Uterus (tissue), 4 donors: Measurements from ENCODE around the gene SF3A2. TPM values are rescaled to one million over a fixed set of nuclear protein-coding genes. Genes with fewer than 3 reads are reported as not detected.

ENCODE experiments used
- DNase-seq, 2 donors: peaks; one replicate each; pipeline ENCODE4 v3.0.0-alpha.2; 2019 to 2020
- H3K27ac ChIP-seq, 2 donors: fragments of 200-600 bp; sonication (generic); 1 replicate in 1 of 2; 2 replicates in 1 of 2; pipeline ENCODE4 v1.5.1; 2016 to 2018
- H3K27me3 ChIP-seq, 2 donors: fragments of 200-600 bp; sonication (generic); one replicate each; pipeline ENCODE4 v1.5.1; 2018 to 2019; ENCODE audit warnings: control low read depth in 1 of 2
- H3K36me3 ChIP-seq, 2 donors: fragments of 200-600 bp; sonication (generic); one replicate each; pipeline ENCODE4 v1.5.1; 2019; ENCODE audit warnings: control low read depth in 1 of 2
- H3K4me1 ChIP-seq, 2 donors: fragments of 200-600 bp; sonication (generic); one replicate each; pipeline ENCODE4 v1.5.1; 2018 to 2019; ENCODE audit warnings: control low read depth in 1 of 2
- H3K4me3 ChIP-seq, 2 donors: fragments of 200-600 bp; sonication (generic); 1 replicate in 1 of 2; 2 replicates in 1 of 2; pipeline ENCODE4 v1.5.1; 2018 to 2019; ENCODE audit warnings: mild to moderate bottlenecking in 1 of 2
- H3K9me3 ChIP-seq, 2 donors: fragments of 200-600 bp; sonication (generic); one replicate each; pipeline ENCODE4 v1.5.1; 2019; ENCODE audit warnings: control low read depth in 1 of 2
- CTCF ChIP-seq, 4 experiments: fragments of 200-600 bp in 2 of 4; fragments of 450-650 bp in 2 of 4; sonication (generic) in 2 of 4; IDR thresholded peaks; one replicate each; pipeline ENCODE4 v1.5.1; 2016 to 2019; ENCODE audit warnings: antibody characterized with exemption in 4 of 4, mild to moderate bottlenecking in 2 of 4, moderate library complexity in 1 of 4
- POLR2A ChIP-seq, 2 donors: fragments of 450-650 bp; IDR thresholded peaks; one replicate each; pipeline ENCODE4 v1.6.1; 2016; ENCODE audit warnings: antibody characterized with exemption in 2 of 2, mild to moderate bottlenecking in 1 of 2, moderate library complexity in 1 of 2
- intact Hi-C: fragments of 100-400 bp; cut with DNase I; formaldehyde crosslinking; loops from one replicate; pipeline ENCODE4 v1.15.1; 2023; ENCODE audit warnings: low total_unique reads
- total RNA-seq, 4 donors: library from RNA; depleted of rRNA in 3 of 4; stranded (reverse); fragments of >200 nt in 3 of 4; gene quantifications; one replicate each; pipeline versions ENCODE4 v1.1.0 to v1.2.4, GENCODE V29; 2014 to 2023
- donor health status: DM: yes; HTN: yes; CAD: no.

Gene SF3A2, protein sequence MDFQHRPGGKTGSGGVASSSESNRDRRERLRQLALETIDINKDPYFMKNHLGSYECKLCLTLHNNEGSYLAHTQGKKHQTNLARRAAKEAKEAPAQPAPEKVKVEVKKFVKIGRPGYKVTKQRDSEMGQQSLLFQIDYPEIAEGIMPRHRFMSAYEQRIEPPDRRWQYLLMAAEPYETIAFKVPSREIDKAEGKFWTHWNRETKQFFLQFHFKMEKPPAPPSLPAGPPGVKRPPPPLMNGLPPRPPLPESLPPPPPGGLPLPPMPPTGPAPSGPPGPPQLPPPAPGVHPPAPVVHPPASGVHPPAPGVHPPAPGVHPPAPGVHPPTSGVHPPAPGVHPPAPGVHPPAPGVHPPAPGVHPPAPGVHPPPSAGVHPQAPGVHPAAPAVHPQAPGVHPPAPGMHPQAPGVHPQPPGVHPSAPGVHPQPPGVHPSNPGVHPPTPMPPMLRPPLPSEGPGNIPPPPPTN
- 100 to 1,000 TPM in 1 of 4 donors, 10 to 100 TPM in 3; 33.2 to 107 (median 50.6) TPM for total RNA-seq

- peak; percentile 47 to 76 for TF ChIP-seq POLR2A (IDR thresholded peaks at IDR 0.05)
- TF ChIP-seq CTCF (IDR thresholded peaks at IDR 0.05), result peak; percentile 99 to 100 (median 99)
- Histone ChIP-seq H3K9me3 (no peaks in the 10 kb centered on the region), H3K36me3 (no peaks in the 10 kb centered on the region), H3K4me3 (peak within 1 kb of the TSS; percentile 92 to 93), H3K27me3 (no peaks in the 10 kb centered on the region), H3K27ac (peak within 1 kb of the TSS; percentile 99), H3K4me1 (peaks cover 13 to 45% of the 10 kb centered on the region in 2 donors)
- DNase-seq, result peak; percentile 97 to 99
- intact Hi-C loops, result loop anchor here (5.0 kb wide), 1 partner anchor 36 kb away; no protein-coding TSS in a partner anchor
These were observed at the start of gene SF3A2, which contains the start of gene PLEKHJ1 for GRCh38 chr19:2236314-2237050. Gene SF3A2, plus strand, starts transcription at chr19:2236824. Its CDS starts 6,595 bp downstream, at chr19:2243419. Gene PLEKHJ1, minus strand, starts transcription at chr19:2236329. Its CDS starts 81 bp downstream, at chr19:2236248.

GRCh38 chr19:2187159-2187558 is 49.5 kb upstream of the SF3A2 start:
- no peaks in the 10 kb centered on the region for H3K36me3 ChIP-seq
- TF ChIP-seq POLR2A (IDR thresholded peaks at IDR 0.05) (no peak), CTCF (IDR thresholded peaks at IDR 0.05) (no peak)
- H3K27me3 ChIP-seq, result no peaks in the 10 kb centered on the region
- no peaks in the 10 kb centered on the region for H3K9me3 ChIP-seq
- intact Hi-C loops, result no loop called here
- peaks cover 13 to 17% of the 10 kb centered on the region in 2 donors for H3K4me1 ChIP-seq
- no peak overlapping the region for H3K4me3 ChIP-seq
- H3K27ac ChIP-seq, result peak overlapping the region; percentile 77 to 89
- DNase-seq, result no peak

DNA sequence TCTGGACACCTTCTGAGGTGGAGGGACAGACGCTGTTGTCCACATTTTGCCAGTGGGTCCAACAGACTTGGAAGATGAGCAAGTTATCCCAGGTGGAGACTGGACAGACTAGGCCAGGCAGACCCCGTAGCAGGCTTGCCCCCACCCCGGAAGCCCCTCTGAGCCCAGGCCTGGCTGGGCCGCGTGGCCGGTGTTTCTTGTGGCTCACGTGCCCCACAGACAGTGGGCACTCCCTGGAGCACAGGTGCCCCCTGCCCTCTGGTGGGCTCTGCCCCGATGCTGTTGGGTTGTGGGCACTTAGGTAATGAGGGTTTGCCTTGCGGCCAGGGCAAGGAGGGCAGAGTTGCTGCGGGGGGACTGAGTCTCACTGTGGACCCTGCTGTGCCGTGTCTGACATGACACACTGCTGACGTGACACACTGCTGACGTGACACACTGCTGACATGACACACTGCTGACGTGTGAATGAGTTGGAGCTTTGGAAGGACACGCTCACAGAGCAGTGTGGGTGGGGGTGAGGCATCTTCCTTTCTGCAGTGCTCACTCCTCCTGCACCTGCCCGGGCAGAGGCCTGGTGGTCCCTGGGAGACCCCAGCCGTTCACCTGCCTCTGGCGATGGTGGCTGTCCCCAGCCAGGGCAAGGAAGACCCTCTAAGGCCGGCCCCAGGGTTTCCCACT is 47.8 kb upstream of the SF3A2 start:
- intact Hi-C loops, result no loop called here
- Histone ChIP-seq H3K27ac (no peak overlapping the region), H3K36me3 (no peaks in the 10 kb centered on the region), H3K4me1 (peaks cover 13 to 17% of the 10 kb centered on the region in 2 donors), H3K4me3 (no peak overlapping the region), H3K9me3 (no peaks in the 10 kb centered on the region), H3K27me3 (no peaks in the 10 kb centered on the region)
- TF ChIP-seq CTCF (IDR thresholded peaks at IDR 0.05) (no peak), POLR2A (IDR thresholded peaks at IDR 0.05) (no peak)
- no peak for DNase-seq

GRCh38 chr19:2189880-2190279 is 46.7 kb upstream of the SF3A2 start:
- no peak for TF ChIP-seq POLR2A (IDR thresholded peaks at IDR 0.05)
- no peak for TF ChIP-seq CTCF (IDR thresholded peaks at IDR 0.05)
- Histone ChIP-seq H3K36me3 (no peaks in the 10 kb centered on the region), H3K27me3 (no peaks in the 10 kb centered on the region), H3K4me1 (peaks cover 13 to 17% of the 10 kb centered on the region in 2 donors), H3K27ac (no peak overlapping the region), H3K4me3 (no peak overlapping the region), H3K9me3 (no peaks in the 10 kb centered on the region)
- intact Hi-C loops, result no loop called here
- DNase-seq, result no peak
